ENCODE results near the gene SLC25A13. TPM values are rescaled to one million over a fixed set of nuclear protein-coding genes. Genes with fewer than 3 reads are reported as not detected.
"Not testable (repeated sequence)": the region's sequence is repeated elsewhere in the genome, so short reads cannot be mapped to it uniquely, and the experiment has no call there.

SLC25A13 gene
- total RNA-seq, 1 experiment from 2014 or later: 54.8 TPM

- no peak for DNase-seq (ENCODE audit: low read depth)
Observed at GRCh38 chr7:96299496-96299895, 22.4 kb downstream of the SLC25A13 start.

DNA sequence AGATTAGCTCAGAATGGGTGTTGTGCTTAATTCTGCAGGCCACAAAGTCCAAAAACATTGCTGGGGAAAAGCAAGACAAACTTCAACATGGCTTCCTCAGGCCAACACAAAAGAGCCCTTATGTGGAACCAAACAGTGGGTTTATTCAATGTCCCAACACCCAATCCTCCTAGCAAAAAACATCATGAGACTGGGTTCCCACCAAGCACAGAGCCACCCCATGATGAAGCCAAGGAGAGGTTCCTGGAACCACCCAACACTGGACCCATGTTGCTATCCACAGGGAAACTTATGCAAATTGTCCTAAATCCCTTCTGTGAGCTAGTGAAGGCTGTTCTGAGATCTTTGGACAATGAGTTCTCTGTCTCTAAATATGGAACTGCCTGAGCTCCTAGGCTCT, 24.0 kb downstream of the SLC25A13 start:
- DNase-seq (ENCODE audit: low read depth): no peak

GRCh38 chr7:96297446-96297845, 24.5 kb downstream of the SLC25A13 start:
- not testable (repeated sequence) for DNase-seq (ENCODE audit: low read depth)

DNA sequence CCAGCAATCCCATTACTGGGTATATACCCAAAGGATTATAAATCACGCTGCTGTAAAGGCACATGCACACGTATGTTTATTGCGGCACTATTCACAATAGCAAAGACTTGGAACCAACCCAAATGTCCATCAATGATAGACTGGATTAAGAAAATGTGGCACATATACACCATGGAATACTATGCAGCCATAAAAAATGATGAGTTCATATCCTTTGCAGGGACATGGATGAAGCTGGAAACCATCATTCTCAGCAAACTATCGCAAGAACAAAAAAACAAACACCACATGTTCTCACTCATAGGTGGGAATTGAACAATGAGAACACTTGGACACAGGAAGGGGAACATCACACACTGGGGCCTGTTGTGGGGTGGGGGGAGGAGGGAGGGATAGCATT, 28.0 kb downstream of the SLC25A13 start:
- not testable (repeated sequence) for DNase-seq (ENCODE audit: low read depth)

- DNase-seq (ENCODE audit: low read depth): no peak
Observed at GRCh38 chr7:96287559-96287958, 34.3 kb downstream of the SLC25A13 start.

GRCh38 chr7:96287132-96287531, 34.8 kb downstream of the SLC25A13 start:
- DNase-seq (ENCODE audit: low read depth): no peak

- no peak for DNase-seq (ENCODE audit: low read depth)
Observed at GRCh38 chr7:96285579-96285978, 36.3 kb downstream of the SLC25A13 start.

- DNase-seq (ENCODE audit: low read depth): no peak
Observed at GRCh38 chr7:96284835-96285234, 37.1 kb downstream of the SLC25A13 start.

DNA sequence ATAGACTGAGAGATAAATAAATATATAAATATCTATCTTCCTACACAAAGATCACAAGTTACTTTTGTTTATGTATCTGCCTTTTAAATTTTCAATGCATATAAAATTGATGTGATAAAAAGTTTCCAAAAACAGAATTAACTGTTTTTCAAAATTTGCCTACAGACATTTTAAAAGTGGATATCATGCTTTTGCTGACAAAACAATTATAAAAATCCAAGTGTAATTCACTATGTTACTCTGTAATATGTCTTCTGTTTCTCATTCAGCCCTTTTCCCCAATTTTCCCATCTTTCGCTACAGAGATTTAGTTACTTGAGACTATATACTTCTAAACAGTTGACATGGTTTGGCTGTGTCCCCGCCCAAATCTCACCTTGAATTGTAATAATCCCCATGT, 37.7 kb downstream of the SLC25A13 start:
- DNase-seq (ENCODE audit: low read depth): no peak

- no peak for DNase-seq (ENCODE audit: low read depth)
Observed at GRCh38 chr7:96282835-96283234, 39.1 kb downstream of the SLC25A13 start.

DNA sequence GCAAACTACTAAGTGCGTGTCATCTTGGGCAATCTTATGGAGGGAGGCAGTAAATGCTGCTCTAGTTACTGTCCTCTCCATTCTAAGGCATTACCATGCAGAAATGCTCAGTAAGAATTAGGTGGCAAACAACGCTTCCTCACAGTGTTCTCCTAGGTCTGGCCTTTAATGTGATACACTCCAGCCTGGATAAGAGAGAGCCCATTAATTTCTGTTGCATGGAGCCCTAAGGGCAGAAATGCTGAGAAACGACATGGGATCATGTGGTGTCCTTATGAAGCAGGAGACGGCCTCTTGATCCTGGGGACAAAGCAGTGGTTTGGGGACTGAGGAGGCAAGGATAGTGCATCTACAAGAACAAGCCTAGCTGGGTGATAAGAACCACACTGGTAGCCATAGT, 44.0 kb downstream of the SLC25A13 start:
- no peak for DNase-seq (ENCODE audit: low read depth)

DNA sequence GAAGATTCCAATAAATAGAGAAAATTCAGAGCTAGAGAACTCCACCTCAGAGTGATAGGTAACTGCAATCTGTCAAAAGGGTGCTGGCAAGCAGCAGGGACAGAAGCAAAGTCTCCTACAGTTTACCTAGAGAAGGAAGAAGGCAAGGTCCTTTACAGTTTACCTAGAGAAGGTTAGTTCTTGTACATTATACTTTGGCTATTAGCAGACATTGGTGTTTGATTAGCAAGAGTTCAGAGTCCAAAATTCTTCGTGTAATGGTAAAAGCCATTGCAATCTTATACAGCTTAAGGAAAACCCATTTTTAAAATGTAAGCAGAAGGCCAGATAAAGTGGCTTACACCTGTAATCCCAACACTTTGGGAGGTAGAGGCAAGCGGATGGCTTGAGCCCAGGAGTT, 45.9 kb downstream of the SLC25A13 start:
- DNase-seq (ENCODE audit: low read depth): no peak

DNA sequence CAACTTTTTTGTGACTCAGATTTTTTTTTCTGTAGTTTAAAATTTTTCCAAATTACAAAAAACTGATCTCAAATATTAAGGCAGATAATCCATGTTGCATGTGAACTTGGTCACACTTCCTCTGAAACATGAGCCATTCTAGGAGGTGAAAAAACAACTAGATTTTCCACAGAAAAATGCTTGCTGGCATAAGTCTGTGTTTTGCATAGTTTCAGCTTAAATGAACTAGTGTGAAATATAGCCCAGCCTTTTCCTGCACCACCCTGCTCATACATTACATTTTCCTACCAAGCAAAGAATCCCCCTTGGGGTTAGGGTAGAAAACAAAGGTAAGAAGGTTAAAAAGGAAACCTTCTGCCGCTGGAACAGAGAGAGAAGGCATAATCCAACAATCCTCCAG, 48.2 kb downstream of the SLC25A13 start:
- no peak for DNase-seq (ENCODE audit: low read depth)

DNA sequence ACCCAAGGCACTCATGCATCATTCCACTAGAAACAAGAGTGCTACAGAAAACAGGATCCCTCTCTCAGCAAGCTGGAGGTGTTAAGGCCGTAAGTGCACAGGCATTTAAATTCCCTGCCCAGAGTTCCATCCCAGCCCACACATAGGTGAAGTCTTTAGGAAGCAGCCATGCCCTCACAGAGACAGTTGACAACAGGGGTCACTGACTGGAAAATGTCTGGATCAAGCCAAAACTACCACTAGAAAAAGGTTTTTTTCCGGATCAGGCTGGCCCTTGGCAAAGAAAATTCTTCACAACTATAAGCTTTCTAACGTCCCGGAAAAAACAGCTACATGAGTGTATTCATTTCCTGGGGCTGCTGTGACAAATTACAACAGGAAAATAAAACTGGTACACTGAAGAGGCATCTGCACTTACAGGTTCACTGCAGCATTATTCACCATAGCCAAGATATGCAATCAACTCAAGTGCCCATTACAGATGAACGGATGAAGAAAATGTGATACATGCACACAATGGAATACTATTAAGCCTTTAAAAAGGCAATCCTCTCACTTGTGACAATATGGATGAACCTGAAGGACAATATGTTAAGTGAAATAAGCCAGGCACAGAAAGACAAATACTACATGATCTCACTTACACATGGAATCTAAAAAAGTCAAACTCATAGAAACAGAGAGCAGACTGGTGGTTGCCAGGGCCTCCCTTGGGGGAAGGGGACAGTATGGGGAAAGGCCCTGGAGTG, 52.5 kb downstream of the SLC25A13 start:
- DNase-seq (ENCODE audit: low read depth): no peak

DNA sequence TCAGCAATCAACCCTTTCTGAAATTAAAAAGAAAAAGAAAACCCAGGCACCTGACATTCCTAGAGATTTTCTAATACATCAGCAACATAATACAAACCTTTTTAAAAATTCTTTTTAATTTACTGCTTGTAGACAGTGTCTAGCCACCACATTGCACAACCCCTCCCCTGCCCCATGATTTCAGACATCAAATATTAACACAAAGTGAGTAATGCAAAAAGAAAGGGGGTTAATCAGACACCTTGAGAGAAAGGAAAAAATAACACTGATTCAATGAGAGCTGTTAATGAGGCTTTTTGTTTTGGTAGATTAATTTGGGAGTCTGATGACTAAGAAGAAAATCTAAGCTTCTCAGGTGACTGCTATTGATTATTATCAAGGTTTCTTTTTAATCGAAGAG, 55.3 kb downstream of the SLC25A13 start:
- DNase-seq (ENCODE audit: low read depth): no peak

DNA sequence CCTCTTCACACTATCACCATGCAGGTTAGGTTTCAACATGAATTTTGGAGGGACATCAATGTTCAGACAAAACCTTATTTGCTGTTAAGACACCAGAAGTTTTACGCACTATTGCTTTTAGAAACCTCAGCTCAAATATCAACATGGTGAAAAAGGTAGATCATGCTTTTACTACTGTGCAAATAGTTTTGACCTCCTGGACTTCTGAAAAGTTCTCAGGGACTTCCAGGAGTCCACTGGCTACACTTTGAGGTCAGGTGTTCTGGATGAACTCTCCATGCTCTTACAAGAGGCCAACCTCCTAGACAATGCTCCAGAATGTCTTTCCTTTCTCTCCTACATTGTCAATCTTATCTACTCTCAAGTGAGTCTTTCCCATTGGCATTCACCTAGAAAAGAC, 55.9 kb downstream of the SLC25A13 start:
- no peak for DNase-seq (ENCODE audit: low read depth)

DNA sequence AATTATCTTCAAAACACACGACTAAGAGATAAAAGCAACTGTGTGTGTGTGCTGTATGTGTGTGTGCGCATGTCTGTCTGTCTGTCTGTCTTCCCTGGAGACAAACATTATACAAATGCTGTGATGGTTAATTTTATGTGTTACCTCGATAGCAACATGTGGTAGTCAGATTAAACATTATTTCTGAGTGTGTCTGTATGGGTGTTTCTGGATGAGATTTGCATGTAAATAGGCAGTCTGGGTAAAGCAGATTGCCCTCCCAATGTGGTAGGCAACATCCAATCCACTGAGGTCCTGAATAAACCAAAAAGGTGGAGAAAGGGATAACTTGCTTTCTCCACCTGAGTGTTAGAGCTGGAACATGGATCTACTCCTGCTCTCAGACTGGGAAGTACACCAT, 67.9 kb downstream of the SLC25A13 start:
- DNase-seq (ENCODE audit: low read depth): no peak

DNA sequence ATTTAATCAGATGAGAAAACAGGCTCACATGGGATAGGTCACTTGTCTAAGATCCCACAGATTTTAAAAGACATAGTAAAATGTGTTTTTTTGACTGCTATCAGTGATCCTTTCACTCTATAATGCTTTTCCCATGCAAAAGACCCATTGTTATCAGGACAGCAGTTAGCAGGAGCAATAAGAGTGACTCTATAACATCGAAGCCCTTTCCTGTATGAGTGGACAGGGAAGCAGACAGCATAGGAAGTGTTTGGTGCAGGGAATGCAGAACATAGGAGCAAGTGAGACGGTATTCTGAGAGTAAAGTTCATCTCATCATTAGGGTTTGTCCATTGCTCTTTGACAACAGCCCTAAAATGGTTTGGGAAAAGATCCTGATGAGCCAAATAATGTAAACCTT, 68.5 kb downstream of the SLC25A13 start:
- DNase-seq (ENCODE audit: low read depth): no peak

- no peak for DNase-seq (ENCODE audit: low read depth)
Observed at GRCh38 chr7:96250776-96251361, 71.0 kb downstream of the SLC25A13 start.

- no peak for DNase-seq (ENCODE audit: low read depth)
Observed at GRCh38 chr7:96248405-96248804, 73.5 kb downstream of the SLC25A13 start.

DNA sequence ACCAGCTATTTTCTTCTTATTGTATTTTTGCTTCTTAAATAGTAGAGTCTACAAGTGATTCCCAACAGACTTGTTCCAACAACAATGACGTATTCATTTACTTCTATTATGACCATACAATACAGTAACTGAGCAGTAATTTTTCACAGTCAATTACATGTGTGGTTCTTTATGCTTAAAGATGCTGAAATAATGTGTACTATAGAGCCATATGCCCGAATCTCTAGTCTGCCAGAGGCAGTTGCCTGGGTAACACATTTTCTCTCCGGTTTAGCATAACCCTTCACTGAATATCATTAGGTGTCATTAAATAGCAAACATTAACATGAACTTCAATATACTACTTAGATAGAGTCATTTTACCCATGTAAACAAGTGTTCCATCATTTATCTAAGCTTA, 75.0 kb downstream of the SLC25A13 start:
- DNase-seq (ENCODE audit: low read depth): no peak

DNA sequence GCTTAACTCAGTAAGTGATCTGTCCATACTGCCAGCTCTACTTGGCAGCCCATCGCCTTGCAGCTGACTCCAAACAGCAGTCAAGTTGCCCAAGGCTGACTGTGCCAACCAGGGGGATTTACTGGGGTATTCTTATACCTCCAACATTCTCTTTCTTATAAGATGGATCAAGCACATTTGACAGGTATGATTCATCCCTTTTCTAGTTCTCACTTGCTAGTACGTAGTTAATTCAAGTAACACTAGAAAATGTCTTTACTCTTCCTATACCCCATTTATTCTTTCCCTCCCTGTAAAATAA, 77.0 kb downstream of the SLC25A13 start:
- DNase-seq (ENCODE audit: low read depth): no peak

DNA sequence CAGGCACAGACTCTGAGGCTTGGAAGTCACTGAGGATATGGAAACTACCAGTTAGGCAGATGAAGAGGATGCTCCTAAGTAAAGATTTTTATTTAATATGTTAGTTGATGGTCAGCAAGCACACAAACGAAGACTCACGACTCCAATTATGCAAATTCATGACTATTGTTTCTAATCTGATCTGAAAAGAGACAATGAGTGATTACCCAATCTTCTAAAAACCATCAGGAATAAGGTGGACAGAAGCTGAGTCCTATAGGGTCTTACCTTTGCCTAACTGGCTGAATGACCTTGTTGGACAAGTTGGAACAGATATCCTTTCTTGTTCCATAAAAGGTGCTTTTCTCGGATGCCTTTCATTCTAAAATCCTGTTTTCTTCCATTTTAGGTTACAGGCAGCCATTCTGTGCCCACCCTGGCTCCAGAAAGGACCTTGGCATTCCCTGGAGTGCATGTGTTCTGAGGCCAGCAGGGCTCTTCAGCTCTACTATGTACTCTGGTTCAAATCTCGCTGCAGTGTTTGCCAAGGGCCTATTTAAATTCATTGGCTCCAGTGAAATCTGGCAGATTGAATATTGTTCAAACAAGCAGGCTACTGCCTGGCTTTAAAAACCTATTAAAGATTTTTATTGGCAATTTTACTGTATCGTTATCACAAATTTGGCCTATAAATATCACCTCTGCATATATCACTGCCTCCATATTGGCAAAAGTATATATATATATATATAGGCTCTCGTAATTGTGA, 77.5 kb downstream of the SLC25A13 start:
- no peak for DNase-seq (ENCODE audit: low read depth)
